NCI-H2081 treated with DMSO at 0.1 percent for 48 hours (cell line): Measurements from ENCODE around the gene CBLB.
"Not testable (repeated sequence)": the region's sequence is repeated elsewhere in the genome, so short reads cannot be mapped to it uniquely, and the experiment has no call there.

ENCODE experiments used
- DNase-seq: peaks from one replicate; lab custom pipeline; 2025; lab: John Stamatoyannopoulos, UW

The CBLB gene

DNA sequence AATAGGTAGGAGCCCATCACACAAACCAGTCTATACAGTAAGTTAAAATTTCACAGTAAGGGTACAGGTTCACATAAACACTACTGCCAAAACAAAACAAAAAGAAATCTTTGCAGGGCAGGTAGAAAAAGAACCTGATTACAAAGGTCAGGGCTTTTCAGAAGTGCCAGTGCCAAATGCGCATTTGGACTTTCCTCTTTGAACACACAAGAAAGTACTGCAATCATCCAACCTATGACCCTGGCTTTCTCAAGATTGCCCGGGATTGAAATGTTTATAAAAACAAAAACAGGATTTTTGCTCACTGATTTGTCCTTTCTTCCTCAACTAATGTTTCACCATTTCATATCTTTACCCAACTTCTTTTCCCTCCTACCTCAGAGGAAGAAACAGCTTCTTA, 47.4 kb downstream of the CBLB start:
- no peak for DNase-seq

GRCh38 chr3:105816833-105817232, 52.0 kb downstream of the CBLB start:
- no peak for DNase-seq

DNA sequence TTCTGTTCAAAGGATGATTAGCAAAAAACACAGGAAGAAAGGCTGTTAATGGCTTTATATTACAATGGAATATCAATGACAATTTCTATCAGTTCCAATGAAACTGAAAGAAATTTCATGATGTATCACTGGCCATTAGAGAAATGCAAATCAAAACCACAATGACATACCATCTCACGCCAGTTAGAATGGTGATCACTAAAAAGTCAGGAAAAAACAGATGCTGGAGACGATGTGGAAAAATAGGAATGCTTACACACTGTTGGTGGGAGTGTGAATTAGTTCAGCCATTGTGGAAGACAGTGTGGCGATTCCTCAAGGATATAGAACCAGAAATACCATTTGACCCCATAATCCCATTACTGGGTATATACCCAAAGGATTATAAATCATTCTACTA, 53.5 kb downstream of the CBLB start:
- DNase-seq: not testable (repeated sequence)

GRCh38 chr3:105813710-105814109, 55.1 kb downstream of the CBLB start:
- DNase-seq: no peak

DNA sequence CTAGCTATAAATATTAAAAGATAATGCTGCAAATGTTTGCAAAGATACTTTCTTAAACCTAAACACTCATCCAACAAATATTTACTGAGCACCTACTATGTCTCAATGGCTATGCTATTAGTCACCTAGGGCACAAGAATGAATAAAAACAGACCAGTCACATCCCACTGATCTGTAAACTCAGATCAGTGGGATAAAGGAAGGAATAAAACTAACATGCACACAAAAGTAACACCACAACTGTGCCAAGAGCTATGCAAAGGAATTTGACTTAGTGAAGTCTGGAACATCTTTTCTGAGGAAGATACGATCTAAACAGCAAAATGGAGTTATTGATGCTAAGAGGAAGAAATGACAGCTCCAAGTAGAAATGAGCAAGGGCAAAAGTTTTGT, 56.6 kb downstream of the CBLB start:
- no peak for DNase-seq

GRCh38 chr3:105811518-105812193, 57.2 kb downstream of the CBLB start:
- no peak for DNase-seq

DNA sequence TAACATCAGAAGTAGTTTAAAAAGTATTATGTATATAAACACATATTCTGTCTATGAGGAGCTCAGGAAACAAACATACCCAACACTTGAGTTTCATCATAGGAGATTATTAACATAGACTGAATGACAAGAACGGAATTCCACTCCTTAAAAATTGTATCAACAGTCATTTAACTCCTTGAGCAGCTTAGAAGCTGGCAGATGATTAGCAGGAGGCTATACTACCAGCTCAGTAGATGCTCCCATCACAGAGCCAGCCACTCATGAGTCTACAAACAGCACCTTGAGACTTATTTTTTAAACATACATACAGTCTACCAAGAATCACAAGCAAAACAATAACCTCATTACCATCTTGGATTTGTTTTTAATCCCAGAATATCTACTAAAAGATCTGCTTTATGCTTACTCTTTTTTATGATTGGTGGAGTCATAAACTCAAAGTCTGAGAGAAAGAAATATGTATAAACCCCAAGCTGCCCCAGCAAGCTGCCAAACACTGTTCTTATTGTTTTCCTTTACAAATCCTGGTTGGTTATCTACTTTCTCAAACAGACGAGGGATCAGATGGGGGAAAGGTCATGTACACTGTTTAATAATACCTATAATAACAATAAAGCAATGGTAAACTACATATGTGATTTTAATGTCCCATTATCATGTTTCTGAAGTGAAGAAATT, 59.5 kb downstream of the CBLB start:
- DNase-seq: no peak

GRCh38 chr3:105807701-105808100, 61.1 kb downstream of the CBLB start:
- no peak for DNase-seq

- DNase-seq: no peak
Observed at GRCh38 chr3:105807146-105807545, 61.7 kb downstream of the CBLB start.

- DNase-seq: no peak
Observed at GRCh38 chr3:105806359-105806758, 62.5 kb downstream of the CBLB start.

DNA sequence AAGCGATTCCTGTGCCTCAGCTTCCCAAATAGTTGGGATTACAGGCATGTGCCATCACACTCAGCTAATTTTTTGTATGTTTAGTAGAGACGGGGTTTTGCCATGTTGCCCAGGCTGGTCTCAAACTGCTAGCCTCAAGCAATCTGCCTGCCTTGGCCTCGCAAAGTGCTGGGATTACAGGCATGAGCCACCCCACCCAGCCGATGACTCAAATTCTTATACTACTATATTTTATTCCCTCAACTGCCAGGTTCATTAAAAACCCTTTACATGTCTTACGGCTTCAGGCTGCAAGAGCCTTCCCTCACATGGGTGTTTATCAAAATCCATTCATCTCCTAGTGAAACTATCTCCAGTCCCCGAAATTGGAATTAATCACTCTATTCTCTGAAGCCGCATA, 63.4 kb downstream of the CBLB start:
- DNase-seq: no peak

GRCh38 chr3:105802118-105802706, 66.6 kb downstream of the CBLB start:
- DNase-seq: no peak

DNA sequence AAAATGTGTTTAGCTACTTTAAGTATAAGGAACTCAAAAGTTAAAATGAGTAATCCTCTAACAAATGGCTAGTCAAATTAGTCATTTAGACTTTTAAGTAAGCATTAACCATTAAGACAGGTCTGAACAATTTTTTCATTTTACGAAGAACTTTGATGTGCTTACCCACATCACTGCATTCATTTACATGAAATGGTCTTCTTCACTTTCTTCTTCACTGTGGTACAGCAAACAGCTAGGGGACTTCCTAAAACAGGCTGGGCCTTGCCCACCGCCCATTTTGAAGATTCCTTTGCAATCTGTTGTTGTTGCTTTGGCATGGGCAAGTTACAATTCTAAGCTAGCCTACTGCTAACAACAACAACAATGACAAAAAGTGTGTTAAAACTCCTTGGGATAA, 67.4 kb downstream of the CBLB start:
- no peak for DNase-seq

GRCh38 chr3:105800320-105800719, 68.5 kb downstream of the CBLB start:
- no peak for DNase-seq

- DNase-seq: no peak
Observed at GRCh38 chr3:105799286-105799685, 69.5 kb downstream of the CBLB start.

DNA sequence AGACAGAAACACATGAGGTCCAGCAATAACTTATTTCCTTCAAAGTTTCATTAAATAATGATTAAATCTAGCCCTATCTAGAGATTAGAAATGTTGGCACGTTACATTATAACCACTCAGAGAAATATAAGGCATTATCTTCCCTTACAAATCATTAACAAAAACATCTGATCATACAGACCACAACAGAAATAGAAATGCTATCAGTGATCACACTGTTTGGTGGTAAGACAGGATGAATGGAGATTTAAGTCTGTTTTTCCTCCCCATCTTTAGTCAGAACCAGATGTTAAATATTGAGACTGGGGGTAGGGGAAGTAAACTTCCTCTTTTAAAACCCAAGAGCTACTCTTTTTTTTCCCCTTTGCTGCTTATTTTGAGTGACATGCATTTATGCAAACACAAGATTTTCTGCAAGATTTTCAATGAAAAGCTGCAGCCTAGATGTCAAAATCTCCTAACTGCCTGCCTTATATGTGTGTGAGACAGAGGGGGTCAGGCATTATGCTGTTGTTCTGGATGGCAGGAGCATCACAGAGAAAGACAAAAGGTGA, 70.4 kb downstream of the CBLB start:
- DNase-seq: no peak

DNA sequence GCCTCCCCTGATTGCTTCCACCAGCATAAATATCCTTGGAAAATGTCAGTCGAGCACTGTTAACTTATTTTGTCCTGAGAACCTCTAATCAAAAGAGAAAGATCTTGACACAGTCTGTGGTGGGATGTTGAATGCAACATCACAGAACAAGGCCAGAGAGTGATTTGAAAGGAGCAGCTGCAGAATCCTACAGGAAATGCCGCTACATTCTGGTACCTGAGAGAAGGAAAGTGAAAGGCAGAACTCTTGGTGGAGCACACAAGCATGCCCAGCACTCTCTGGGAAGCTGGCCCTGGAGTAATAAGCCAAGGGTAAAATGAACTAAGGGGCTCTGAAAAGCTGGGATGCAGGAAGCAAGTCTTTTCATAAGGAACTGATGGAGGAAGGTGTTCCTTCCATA, 75.8 kb downstream of the CBLB start:
- DNase-seq: no peak

- DNase-seq: no peak
Observed at GRCh38 chr3:105791919-105792786, 76.7 kb downstream of the CBLB start.

DNA sequence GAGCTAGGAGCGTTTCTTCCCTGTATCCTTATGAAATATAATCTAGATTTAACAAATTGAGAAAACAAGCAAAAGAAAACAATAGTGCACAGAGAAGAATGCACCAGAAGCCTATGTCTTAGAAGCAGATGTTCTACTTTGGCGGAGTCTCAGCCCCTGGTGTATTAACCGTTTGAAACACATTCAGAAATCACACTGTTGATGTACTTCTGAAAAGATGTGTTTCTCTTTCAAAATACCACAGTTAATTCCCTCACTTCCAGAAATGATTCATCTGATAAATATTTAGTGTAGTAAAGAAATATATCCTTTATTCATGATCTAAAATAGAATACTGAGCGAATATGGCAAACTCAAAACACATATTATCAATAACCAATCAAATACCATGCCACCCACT, 77.7 kb downstream of the CBLB start:
- no peak for DNase-seq

DNA sequence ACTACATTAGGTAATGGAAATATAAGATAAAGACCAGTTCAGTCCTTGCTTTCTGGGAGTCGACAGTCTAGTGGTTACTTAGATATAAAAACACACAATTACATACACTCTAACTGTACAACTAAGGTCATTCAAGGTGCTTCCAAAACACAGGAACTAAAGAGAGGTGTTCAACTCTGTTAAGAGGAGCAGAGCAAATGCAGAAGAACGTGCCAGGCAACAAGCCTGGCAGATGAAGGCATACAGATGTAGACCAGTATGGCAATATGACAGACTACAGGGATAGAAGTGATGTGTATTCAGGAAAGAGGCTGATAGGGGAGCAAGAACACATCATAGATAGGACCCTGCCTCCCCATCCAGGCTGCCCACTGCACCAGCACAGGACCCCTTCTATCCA, 78.3 kb downstream of the CBLB start:
- DNase-seq: no peak

GRCh38 chr3:105788593-105788992, 80.2 kb downstream of the CBLB start:
- no peak for DNase-seq

DNA sequence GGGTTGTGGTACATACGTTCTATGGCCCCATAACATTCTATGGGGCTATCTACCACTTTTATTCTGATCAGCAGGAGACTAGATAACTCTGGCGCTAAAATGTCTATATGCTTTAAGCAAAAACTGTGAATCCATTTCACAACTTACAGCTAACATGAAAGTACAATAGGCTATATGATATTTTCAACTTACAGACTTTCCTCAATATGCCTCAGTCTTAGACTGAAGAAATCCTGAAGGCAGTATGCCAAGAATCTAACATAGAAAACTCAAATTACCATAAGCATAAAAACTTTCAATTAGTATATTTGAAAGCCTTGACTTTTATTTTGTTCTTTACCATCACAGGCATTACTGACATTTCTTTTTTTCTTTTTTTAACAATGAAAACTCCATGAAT, 81.4 kb downstream of the CBLB start:
- no peak for DNase-seq
